Measurements from ENCODE around the gene SIDT1.

The SIDT1 gene

GRCh38 chr3:113532698-113533533 lies 561 bp downstream of the SIDT1 start:
- TF ChIP-seq GATA1 (IDR thresholded peaks at IDR 0.05; ENCODE audit: low read depth, low read length) (no peak), POLR2A (IDR thresholded peaks at IDR 0.05; ENCODE audit: low read length) (no peak)
- DNase-seq, result peak; percentile 19 to 22

DNA sequence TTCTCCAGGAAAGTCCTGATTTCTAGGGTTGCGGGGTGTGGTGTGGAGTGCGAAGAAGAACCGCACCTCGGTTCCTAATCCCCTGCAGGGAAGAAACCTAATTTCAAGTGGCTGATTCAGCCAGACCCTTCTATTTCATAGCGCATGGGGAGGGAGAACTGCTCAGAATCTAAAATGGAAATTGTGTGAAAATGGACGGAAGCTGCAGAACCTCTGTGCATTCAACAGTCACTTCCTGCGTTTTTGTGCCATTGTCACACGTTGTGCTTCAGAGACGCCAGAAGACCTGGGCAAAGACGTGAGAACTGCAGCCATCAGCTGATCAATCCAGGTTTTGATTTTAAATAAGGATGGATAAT lies 1.2 kb downstream of the SIDT1 start:
- TF ChIP-seq GATA1 (IDR thresholded peaks at IDR 0.05; ENCODE audit: low read depth, low read length) (no peak), POLR2A (IDR thresholded peaks at IDR 0.05; ENCODE audit: low read length) (no peak)
- DNase-seq, result no peak

GRCh38 chr3:113534365-113534764 lies 2.0 kb downstream of the SIDT1 start:
- TF ChIP-seq GATA1 (IDR thresholded peaks at IDR 0.05; ENCODE audit: low read depth, low read length) (no peak), POLR2A (IDR thresholded peaks at IDR 0.05; ENCODE audit: low read length) (no peak)
- DNase-seq, result no peak

DNA sequence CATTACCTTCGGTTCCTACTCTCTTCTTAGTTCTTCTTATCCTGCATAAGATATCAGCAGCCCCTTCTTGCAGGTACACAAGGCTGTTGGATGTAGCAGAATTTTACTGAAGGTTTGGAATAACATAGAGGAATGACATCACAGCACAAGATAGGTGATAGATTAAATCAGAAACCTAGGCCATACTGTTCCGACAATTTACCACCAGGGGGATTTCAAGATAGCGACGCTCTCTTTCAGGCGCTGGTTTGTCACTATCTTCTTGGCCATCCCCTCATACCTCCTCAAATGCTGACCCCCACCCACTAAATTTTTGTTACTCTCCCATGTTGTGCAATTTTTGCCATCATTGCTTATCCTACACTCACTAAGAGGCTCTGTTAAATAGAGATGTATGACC lies 3.5 kb downstream of the SIDT1 start:
- no peak for TF ChIP-seq GATA1 (IDR thresholded peaks at IDR 0.05; ENCODE audit: low read depth, low read length)
- peak in 1 of 2 experiments; percentile 4 for DNase-seq

DNA sequence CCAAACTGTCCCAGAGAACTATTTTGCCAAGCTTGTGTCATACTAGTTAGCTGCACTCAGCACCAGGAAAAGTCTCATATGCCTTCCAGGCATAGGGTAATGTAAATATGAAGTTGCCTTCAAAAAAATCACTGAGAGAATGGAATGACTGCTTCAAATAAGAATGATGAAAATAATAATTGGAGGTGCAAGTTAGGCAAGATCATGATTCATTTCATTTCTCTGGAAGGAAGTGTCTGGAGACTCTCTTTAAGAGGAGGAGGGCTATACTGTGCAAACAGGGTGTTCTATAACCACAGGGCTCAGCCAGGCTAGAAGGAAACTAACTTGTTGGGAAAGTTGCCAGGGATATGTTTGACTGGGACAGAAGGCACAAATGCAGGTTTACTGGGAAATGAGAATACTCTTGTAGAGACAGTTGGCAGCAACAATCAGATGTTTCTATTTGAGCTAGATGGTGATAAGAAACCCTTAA lies 4.3 kb downstream of the SIDT1 start:
- no peak for TF ChIP-seq GATA1 (IDR thresholded peaks at IDR 0.05; ENCODE audit: low read depth, low read length)
- no peak for TF ChIP-seq POLR2A (IDR thresholded peaks at IDR 0.05; ENCODE audit: low read length)
- DNase-seq, result no peak

- TF ChIP-seq POLR2A (IDR thresholded peaks at IDR 0.05; ENCODE audit: low read length) (no peak), GATA1 (IDR thresholded peaks at IDR 0.05; ENCODE audit: low read depth, low read length) (no peak)
- no peak for DNase-seq
These were observed 4.8 kb downstream of the SIDT1 start for GRCh38 chr3:113537155-113537554.

GRCh38 chr3:113541519-113541918 lies 9.2 kb downstream of the SIDT1 start:
- TF ChIP-seq GATA1 (IDR thresholded peaks at IDR 0.05; ENCODE audit: low read depth, low read length) (no peak), POLR2A (IDR thresholded peaks at IDR 0.05; ENCODE audit: low read length) (no peak)
- DNase-seq, result no peak

GRCh38 chr3:113545594-113545993 lies 13.2 kb downstream of the SIDT1 start:
- no peak for DNase-seq
- TF ChIP-seq POLR2A (IDR thresholded peaks at IDR 0.05; ENCODE audit: low read length), result no peak
- no peak for TF ChIP-seq GATA1 (IDR thresholded peaks at IDR 0.05; ENCODE audit: low read depth, low read length)

DNA sequence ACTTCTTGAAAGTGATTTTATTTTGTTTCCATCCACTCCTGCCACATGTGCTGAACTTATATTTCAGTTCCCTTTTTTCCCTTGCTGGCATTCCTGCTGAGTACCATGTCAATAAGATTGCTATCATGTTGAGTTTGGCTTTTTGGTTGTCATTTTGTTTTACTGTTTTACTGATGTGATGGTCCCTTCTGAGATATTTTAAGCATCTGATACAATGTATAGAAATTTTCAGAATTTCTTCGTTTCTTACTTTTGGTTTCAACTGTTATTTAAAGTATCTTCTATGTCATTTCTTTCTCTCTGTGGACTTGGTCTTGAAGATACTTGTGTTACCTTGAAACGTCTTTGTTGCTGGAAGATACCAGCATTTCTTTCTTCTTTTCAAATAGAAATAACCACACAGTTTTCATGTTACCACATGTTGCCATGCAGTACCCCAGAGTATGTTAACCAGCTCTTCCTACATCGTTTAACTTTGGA lies 14.1 kb downstream of the SIDT1 start:
- TF ChIP-seq POLR2A (IDR thresholded peaks at IDR 0.05; ENCODE audit: low read length) (no peak), GATA1 (IDR thresholded peaks at IDR 0.05; ENCODE audit: low read depth, low read length) (no peak)
- DNase-seq, result no peak

- DNase-seq, result no peak
These were observed 16.1 kb downstream of the SIDT1 start for GRCh38 chr3:113548501-113548900.

DNA sequence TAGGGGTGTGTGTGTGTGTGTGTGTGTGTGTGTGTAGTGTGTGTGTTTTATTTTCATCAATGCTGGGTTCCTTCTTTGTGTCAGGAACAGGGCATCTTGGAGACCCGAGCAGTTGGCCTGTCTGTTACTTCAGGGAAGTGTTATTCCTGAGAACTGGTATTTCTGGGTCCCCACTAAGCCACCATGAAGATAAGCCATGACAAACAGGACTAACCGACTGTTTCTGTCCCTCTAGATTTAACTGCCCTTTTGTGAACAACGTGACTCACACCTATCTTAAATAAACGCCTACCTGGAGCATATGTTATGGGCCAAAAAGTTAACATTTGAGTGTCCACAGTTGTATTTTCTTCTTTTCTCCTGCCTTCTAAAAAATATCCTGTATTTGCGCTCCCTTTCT lies 19.5 kb downstream of the SIDT1 start:
- TF ChIP-seq POLR2A (IDR thresholded peaks at IDR 0.05; ENCODE audit: low read length), result no peak
- no peak for TF ChIP-seq GATA1 (IDR thresholded peaks at IDR 0.05; ENCODE audit: low read depth, low read length)
- no peak for DNase-seq

More at GRCh38 chr3:113548501-113548900, 16.1 kb downstream of the SIDT1 start:
- TF ChIP-seq POLR2A (IDR thresholded peaks at IDR 0.05; ENCODE audit: low read length), result no peak
- no peak for TF ChIP-seq GATA1 (IDR thresholded peaks at IDR 0.05; ENCODE audit: low read depth, low read length)

DNA sequence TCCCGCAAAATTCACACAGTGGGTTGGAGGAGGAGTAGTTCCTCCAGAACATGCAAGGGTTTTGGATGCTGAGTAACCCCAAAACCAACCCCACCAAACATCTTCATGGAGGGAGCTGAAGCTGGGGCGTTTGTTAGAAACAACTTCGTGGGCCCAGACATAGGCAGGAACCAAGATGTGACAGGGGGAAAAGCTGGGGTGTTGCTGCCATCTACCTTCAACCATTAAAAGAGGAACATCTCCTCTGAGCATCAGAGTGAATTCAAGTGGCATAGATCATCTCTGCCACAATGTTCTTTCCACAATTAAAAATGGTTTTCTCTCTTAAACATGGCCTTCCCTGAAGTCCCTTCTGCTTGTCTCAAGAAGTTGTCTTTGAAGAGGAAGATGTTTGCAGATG lies 20.5 kb downstream of the SIDT1 start:
- peak; percentile 6 to 11 for DNase-seq
- no peak for TF ChIP-seq GATA1 (IDR thresholded peaks at IDR 0.05; ENCODE audit: low read depth, low read length)
- no peak for TF ChIP-seq POLR2A (IDR thresholded peaks at IDR 0.05; ENCODE audit: low read length)

DNA sequence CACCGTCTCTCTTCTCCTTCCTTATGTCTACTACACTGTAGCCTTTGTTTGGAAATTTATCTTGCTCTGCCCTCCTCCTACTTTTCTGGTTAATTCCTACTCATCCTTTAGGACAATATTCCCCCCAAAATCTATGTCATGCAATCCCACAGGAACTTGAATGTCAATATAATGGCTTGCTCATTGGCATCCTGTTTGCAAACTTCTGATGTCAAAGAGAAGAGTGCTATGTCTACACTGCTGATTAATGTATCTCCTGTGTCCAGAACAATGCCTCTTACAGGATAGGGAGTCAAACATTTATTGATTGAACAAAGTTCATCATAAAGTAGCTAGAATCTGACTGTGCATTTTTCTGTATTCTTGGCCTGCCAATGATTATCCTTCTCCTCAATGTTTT lies 22.8 kb downstream of the SIDT1 start:
- no peak for TF ChIP-seq GATA1 (IDR thresholded peaks at IDR 0.05; ENCODE audit: low read depth, low read length)
- TF ChIP-seq POLR2A (IDR thresholded peaks at IDR 0.05; ENCODE audit: low read length), result no peak
- DNase-seq, result no peak

- no peak for TF ChIP-seq GATA1 (IDR thresholded peaks at IDR 0.05; ENCODE audit: low read depth, low read length)
- TF ChIP-seq POLR2A (IDR thresholded peaks at IDR 0.05; ENCODE audit: low read length), result no peak
- DNase-seq, result no peak
These were observed 24.1 kb downstream of the SIDT1 start for GRCh38 chr3:113556316-113556945.

DNA sequence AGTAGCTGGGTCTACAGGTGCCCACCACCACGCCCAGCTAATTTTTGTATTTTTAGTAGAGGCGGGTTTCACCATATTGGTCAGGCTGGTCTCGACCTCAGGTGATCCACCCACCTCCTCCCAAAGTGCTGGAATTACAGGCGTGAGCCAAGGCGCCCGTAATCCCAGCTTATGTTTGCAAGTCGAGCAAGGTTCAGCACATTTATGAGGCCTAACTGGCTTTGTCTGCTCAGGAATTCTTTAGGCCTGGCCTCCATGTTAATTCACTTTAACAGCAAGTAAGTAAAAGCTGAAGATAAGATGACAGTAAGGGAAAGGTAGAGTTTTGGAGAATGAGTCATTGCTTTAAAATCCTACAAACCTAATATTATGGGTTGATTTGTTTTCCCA lies 24.6 kb downstream of the SIDT1 start:
- no peak for DNase-seq
- no peak for TF ChIP-seq GATA1 (IDR thresholded peaks at IDR 0.05; ENCODE audit: low read depth, low read length)
- TF ChIP-seq POLR2A (IDR thresholded peaks at IDR 0.05; ENCODE audit: low read length), result no peak

All from erythroblast (primary cell).